A549 (cell line): ENCODE data around the gene MPPED2. TPM values are rescaled to one million over a fixed set of nuclear protein-coding genes. Genes with fewer than 3 reads are reported as not detected.

Experiments used
- ATAC-seq, 2 experiments: fragments of 200-7000 bp in 1 of 2; fragments of >200 bp in 1 of 2; cut with Nextera tagmentation in 1 of 2; cut with Tn5 transposase in 1 of 2; 3 replicates each; pipeline versions ENCODE4 v1.8.0 to v1.9.1; 2018 to 2020; ENCODE audit warnings: mild to moderate bottlenecking in 1 of 2, moderate library complexity in 1 of 2
- CTCF ChIA-PET: fragments of 300-600 bp; sonication (Branson Sonifier 250); formaldehyde crosslinking; extraction: SDS; loops from one replicate; lab custom pipeline; 2021; ENCODE audit warnings: antibody characterized with exemption, inconsistent platforms; lab: Yijun Ruan, JAX
- POLR2A ChIA-PET: fragments of 350-600 bp; formaldehyde crosslinking; extraction: SDS; loops from one replicate; lab custom pipeline; 2021; ENCODE audit warnings: antibody characterized with exemption, inconsistent platforms; lab: Yijun Ruan, JAX
- DNase-seq, 2 experiments: peaks; one replicate each; pipeline versions ENCODE4 v3.0.0 to v3.0.0-alpha.2; 2011 to 2016; ENCODE audit warnings: low read depth in 1 of 2, low spot score in 1 of 2
- FAIRE-seq: peaks from 2 replicates; lab custom pipeline; 2011; peaks lifted over from hg19 to GRCh38; lab: Jason Lieb, UNC
- H3K27ac ChIP-seq, 2 experiments: fragments of >200 bp; sonication (Bioruptor Twin); formaldehyde crosslinking; 3 replicates each; pipeline ENCODE4 v1.5.1; 2016 to 2017
- H3K4me1 ChIP-seq: fragments of >200 bp; sonication (Bioruptor Twin); formaldehyde crosslinking; 3 replicates; pipeline ENCODE4 v1.6.1; 2016
- H3K4me2 ChIP-seq: fragments of >200 bp; sonication (Bioruptor Twin); formaldehyde crosslinking; 3 replicates; pipeline ENCODE4 v1.6.1; 2016
- H3K4me3 ChIP-seq: fragments of >200 bp; sonication (Bioruptor Twin); formaldehyde crosslinking; 3 replicates; pipeline ENCODE4 v1.5.1; 2016
- H3K9me3 ChIP-seq: fragments of >200 bp; sonication (Bioruptor Twin); formaldehyde crosslinking; 3 replicates; pipeline ENCODE4 v1.6.1; 2016
- BHLHE40 ChIP-seq: IDR thresholded peaks from 2 replicates; pipeline ENCODE4 v1.6.1; 2012; ENCODE audit warnings: low read depth, low read length, inconsistent platforms
- CHD4 ChIP-seq: fragments of 200-600 bp; sonication (generic); IDR thresholded peaks from 2 replicates; pipeline ENCODE4 v1.6.1; 2016; ENCODE audit warnings: antibody characterized with exemption, mild to moderate bottlenecking, borderline replicate concordance
- GATA3 ChIP-seq: IDR thresholded peaks from 2 replicates; pipeline ENCODE4 v1.6.1; 2012; ENCODE audit warnings: borderline replicate concordance
- HDAC2 ChIP-seq: fragments of 200-600 bp; sonication (generic); IDR thresholded peaks from 2 replicates; pipeline ENCODE4 v1.6.1; 2016
- HEYL ChIP-seq: fragments of 250-450 bp; sonication (Bioruptor Pico); IDR thresholded peaks from 2 replicates; pipeline ENCODE4 v1.8.0; 2021; ENCODE audit warnings: mild to moderate bottlenecking, moderate library complexity
- KDM1A ChIP-seq: fragments of 200-600 bp; sonication (generic); IDR thresholded peaks from 2 replicates; pipeline ENCODE4 v1.6.1; 2016; ENCODE audit warnings: low read depth, mild to moderate bottlenecking
- MAFK ChIP-seq: fragments of 450-650 bp; IDR thresholded peaks from 2 replicates; pipeline ENCODE4 v1.6.1; 2014; ENCODE audit not compliant: partially characterized antibody
- NPAS2 ChIP-seq: fragments of 250-450 bp; sonication (Bioruptor Pico); IDR thresholded peaks from 2 replicates; pipeline ENCODE4 v1.8.0; 2022; ENCODE audit warnings: mild to moderate bottlenecking, moderate library complexity, borderline replicate concordance
- NR3C1 ChIP-seq: fragments of >200 bp; sonication (Bioruptor Twin); formaldehyde crosslinking; IDR thresholded peaks from 3 replicates; pipeline ENCODE4 v1.6.1; 2017
- POLR2AphosphoS2 ChIP-seq: conservative IDR thresholded peaks from 2 replicates; pipeline ENCODE4 v1.6.1; 2012; ENCODE audit warnings: low read length, improper control_type of control experiment, inconsistent platforms
- RCOR1 ChIP-seq: fragments of 150-350 bp; IDR thresholded peaks from 2 replicates; pipeline ENCODE4 v1.6.1; 2014; ENCODE audit warnings: antibody characterized with exemption, low read length, low read depth
- RFX5 ChIP-seq: fragments of 450-650 bp; IDR thresholded peaks from 2 replicates; pipeline ENCODE4 v1.7.1; 2014; ENCODE audit warnings: antibody characterized with exemption, mild to moderate bottlenecking, moderate library complexity
- SREBF2 ChIP-seq: fragments of 450-650 bp; IDR thresholded peaks from 2 replicates; pipeline ENCODE4 v1.6.1; 2014; ENCODE audit warnings: mild to moderate bottlenecking, moderate library complexity
- ZC3H11A ChIP-seq: fragments of 450-650 bp; IDR thresholded peaks from 2 replicates; pipeline ENCODE4 v1.6.1; 2014; ENCODE audit warnings: antibody characterized with exemption, mild to moderate bottlenecking
- WGBS: methylation state at CpG from one replicate; pipeline ENCODE4 v1.1.6; 2017; ENCODE audit errors: missing lambda C conversion rate; 5-methylcytosine and 5-hydroxymethylcytosine counted together
- polyA plus RNA-seq, 4 experiments: library from polyadenylated mRNA; depleted of rRNA in 3 of 4; stranded (reverse); fragments of >200 nt; fragmentation: RNase III in 1 of 4; extraction: RNeasy Plus Mini Kit Qiagen cat#74134 plus additional on column Dnase treatment in 1 of 4; gene quantifications; 2 replicates in 3 of 4; 3 replicates in 1 of 4; pipeline ENCODE4 v1.2.3, GENCODE V29; 2011 to 2017
- TF ChIP-seq, protein P1 (sequence below): IDR thresholded peaks from 2 replicates; pipeline ENCODE4 v1.6.1; 2012
- TF ChIP-seq, protein P2 (sequence below): fragments of 150-350 bp; IDR thresholded peaks from 2 replicates; pipeline ENCODE4 v1.6.1; 2014; ENCODE audit warnings: low read depth, mild to moderate bottlenecking, low read length
- TF ChIP-seq, protein P3 (sequence below): IDR thresholded peaks from 2 replicates; pipeline ENCODE4 v1.6.1; 2012; ENCODE audit warnings: low read depth, borderline replicate concordance
- TF ChIP-seq, protein P4 (sequence below): fragments of >200 bp; sonication (Bioruptor Twin); formaldehyde crosslinking; IDR thresholded peaks from 2 replicates; pipeline ENCODE4 v1.6.1; 2016
- TF ChIP-seq, protein P5 (sequence below): fragments of 250-450 bp; sonication (Bioruptor Pico); IDR thresholded peaks from 2 replicates; pipeline ENCODE4 v1.5.0; 2021; ENCODE audit warnings: mild to moderate bottlenecking, moderate library complexity, borderline replicate concordance

MPPED2 gene
- polyA plus RNA-seq, 2 of the 4 experiments (the other 2 are of a cell fraction) = not detected

DNA sequence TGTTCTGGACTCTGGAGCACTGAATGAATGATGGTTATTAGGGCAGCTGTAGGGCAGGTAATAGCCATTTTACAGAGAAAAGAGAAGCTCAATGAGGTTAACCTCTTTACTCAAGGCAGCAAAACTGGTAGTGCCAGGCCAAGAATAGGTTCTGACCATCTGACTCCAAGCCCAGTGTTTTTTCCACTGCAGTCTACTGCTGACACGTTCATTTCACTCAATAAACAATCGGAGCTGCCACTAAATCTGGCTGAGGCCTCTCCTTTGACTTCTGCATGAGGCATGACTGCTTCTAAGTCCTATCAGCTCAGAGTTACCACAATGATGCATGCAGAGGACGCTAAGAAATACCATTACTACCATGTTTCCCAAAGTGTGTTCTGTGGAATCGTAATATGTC, 145.6 kb downstream of the MPPED2 start:
- TF ChIP-seq NR3C1 = no peak
- Histone ChIP-seq H3K9me3 (no peaks in the 10 kb centered on the region), H3K4me2 (no peak overlapping the region), H3K27ac (no peak overlapping the region), H3K4me1 (no peaks in the 10 kb centered on the region), H3K4me3 (no peak overlapping the region)
- DNase-seq (no peak), ATAC-seq (no peak), FAIRE-seq (no peak)
- WGBS = 2% methylated on average over 4 of the region's 4 CpGs
- CTCF ChIA-PET = no interaction called here
- POLR2A ChIA-PET = no interaction called here

DNA sequence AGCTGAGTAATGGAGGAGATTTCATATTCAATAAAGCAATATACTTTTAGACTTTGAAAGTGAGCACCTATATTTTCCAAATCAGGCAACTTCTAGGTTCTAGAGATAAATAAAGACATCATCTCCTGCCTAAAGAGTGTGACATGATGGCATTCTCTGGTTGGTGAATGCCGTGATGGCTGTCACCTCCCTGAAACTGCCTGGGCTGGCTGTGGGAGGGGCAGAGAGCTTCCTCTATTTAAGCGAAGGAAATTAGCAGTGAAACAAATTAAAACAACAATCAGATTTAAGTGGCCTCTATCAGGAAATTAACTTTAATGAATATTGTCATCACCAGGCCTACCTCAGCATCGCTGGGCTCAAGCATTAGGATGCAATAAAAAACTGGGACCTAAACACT, 149.4 kb downstream of the MPPED2 start:
- no peak for FAIRE-seq
- CTCF ChIA-PET = interaction anchor here (1.4 kb wide), 1 partner anchor 13 kb away, joined by 5 read pairs; no protein-coding TSS in a partner anchor
- TF ChIP-seq CHD4 (no peak), HDAC2 (no peak), HEYL (no peak), GATA3 (no peak), RFX5 (no peak), RCOR1 (no peak), ZC3H11A (no peak)
- TF ChIP-seq, protein P1, sequence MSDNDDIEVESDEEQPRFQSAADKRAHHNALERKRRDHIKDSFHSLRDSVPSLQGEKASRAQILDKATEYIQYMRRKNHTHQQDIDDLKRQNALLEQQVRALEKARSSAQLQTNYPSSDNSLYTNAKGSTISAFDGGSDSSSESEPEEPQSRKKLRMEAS = no peak
- TF ChIP-seq, protein P2, sequence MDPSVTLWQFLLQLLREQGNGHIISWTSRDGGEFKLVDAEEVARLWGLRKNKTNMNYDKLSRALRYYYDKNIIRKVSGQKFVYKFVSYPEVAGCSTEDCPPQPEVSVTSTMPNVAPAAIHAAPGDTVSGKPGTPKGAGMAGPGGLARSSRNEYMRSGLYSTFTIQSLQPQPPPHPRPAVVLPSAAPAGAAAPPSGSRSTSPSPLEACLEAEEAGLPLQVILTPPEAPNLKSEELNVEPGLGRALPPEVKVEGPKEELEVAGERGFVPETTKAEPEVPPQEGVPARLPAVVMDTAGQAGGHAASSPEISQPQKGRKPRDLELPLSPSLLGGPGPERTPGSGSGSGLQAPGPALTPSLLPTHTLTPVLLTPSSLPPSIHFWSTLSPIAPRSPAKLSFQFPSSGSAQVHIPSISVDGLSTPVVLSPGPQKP = no peak

DNA sequence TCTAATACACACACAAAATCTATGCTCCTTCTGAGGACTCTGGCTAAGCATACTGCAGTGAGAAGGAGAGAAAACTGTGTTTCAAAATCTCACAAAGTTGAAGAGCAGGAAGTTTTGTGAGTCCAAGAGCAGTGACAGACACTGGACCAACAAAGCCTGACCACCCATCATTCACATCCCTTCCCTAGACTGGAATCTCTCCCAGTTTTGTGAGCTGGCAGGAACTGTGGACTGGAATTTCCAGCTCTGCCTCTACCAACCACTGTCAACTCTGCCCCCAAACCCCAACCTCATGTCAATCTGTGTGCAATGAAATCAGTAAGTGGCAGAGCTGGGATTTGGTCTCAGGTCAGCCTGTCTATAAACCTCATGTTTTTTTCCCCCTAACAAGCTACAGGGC, 150.7 kb downstream of the MPPED2 start:
- DNase-seq = no peak
- FAIRE-seq = no peak
- Histone ChIP-seq H3K9me3 (no peaks in the 10 kb centered on the region), H3K4me3 (no peak overlapping the region), H3K4me1 (no peaks in the 10 kb centered on the region), H3K27ac (no peak overlapping the region), H3K4me2 (no peak overlapping the region)
- ATAC-seq = no peak
- TF ChIP-seq, protein P3, sequence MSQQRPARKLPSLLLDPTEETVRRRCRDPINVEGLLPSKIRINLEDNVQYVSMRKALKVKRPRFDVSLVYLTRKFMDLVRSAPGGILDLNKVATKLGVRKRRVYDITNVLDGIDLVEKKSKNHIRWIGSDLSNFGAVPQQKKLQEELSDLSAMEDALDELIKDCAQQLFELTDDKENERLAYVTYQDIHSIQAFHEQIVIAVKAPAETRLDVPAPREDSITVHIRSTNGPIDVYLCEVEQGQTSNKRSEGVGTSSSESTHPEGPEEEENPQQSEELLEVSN = no peak
- TF ChIP-seq, protein P4, sequence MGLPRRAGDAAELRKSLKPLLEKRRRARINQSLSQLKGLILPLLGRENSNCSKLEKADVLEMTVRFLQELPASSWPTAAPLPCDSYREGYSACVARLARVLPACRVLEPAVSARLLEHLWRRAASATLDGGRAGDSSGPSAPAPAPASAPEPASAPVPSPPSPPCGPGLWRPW = no peak
- TF ChIP-seq BHLHE40 (no peak), KDM1A (no peak), HEYL (no peak), POLR2AphosphoS2 (no peak), MAFK (no peak), NR3C1 (no peak), NPAS2 (CRISPR knock-in tag) (no peak), ZC3H11A (no peak), SREBF2 (no peak)
- TF ChIP-seq, protein P5, sequence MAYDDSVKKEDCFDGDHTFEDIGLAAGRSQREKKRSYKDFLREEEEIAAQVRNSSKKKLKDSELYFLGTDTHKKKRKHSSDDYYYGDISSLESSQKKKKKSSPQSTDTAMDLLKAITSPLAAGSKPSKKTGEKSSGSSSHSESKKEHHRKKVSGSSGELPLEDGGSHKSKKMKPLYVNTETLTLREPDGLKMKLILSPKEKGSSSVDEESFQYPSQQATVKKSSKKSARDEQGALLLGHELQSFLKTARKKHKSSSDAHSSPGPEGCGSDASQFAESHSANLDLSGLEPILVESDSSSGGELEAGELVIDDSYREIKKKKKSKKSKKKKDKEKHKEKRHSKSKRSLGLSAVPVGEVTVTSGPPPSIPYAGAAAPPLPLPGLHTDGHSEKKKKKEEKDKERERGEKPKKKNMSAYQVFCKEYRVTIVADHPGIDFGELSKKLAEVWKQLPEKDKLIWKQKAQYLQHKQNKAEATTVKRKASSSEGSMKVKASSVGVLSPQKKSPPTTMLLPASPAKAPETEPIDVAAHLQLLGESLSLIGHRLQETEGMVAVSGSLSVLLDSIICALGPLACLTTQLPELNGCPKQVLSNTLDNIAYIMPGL (CRISPR knock-in tag) = no peak
- CTCF ChIA-PET = interaction anchor here (1.4 kb wide), 1 partner anchor 12 kb away, joined by 5 read pairs; no protein-coding TSS in a partner anchor
- POLR2A ChIA-PET = no interaction called here

More for the DNA sequence above, 149.4 kb downstream of the MPPED2 start:
- no peak for DNase-seq
- no peak overlapping the region for H3K27ac ChIP-seq
- 17% methylated on average over 3 of the region's 3 CpGs for whole genome bisulfite sequencing
- no peak for ATAC-seq
- H3K9me3 ChIP-seq = no peaks in the 10 kb centered on the region
- no peak overlapping the region for H3K4me2 ChIP-seq
- POLR2A ChIA-PET = no interaction called here
- H3K4me1 ChIP-seq = no peaks in the 10 kb centered on the region
- H3K4me3 ChIP-seq = no peak overlapping the region
